Measurements from ENCODE around the gene ZMAT5.

DNA sequence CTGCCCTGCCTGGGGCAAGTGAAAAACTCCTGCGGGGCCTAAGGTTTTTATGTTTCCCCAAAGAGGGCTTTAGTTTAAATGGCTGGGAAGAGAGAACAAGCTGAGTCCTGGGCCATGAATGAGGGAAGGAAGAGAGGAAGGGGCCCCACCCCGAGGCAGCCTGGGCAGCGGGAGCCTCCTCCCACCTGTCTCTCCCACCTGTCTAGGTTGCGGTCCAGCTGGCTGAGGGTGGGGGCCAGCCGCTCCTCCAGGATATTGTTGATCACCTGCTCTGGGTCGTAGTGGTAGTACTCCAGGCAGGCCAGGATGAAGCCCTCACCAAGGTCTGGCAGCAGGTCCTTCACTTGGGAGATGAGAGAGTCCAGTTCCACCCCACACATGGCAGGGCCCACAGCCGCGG is 35.0 kb upstream of the ZMAT5 start:
- no peak for TF ChIP-seq ZFP3 (CRISPR knock-in tag; IDR thresholded peaks at IDR 0.05)
- no peak for TF ChIP-seq PPARA (CRISPR knock-in tag; IDR thresholded peaks at IDR 0.05; ENCODE audit: borderline replicate concordance)
- TF ChIP-seq, protein P1, sequence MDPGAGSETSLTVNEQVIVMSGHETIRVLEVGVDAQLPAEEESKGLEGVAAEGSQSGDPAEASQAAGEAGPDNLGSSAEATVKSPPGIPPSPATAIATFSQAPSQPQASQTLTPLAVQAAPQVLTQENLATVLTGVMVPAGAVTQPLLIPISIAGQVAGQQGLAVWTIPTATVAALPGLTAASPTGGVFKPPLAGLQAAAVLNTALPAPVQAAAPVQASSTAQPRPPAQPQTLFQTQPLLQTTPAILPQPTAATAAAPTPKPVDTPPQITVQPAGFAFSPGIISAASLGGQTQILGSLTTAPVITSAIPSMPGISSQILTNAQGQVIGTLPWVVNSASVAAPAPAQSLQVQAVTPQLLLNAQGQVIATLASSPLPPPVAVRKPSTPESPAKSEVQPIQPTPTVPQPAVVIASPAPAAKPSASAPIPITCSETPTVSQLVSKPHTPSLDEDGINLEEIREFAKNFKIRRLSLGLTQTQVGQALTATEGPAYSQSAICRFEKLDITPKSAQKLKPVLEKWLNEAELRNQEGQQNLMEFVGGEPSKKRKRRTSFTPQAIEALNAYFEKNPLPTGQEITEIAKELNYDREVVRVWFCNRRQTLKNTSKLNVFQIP (CRISPR knock-in tag; IDR thresholded peaks at IDR 0.05; ENCODE audit: borderline replicate concordance, low read depth) = no peak
- TF ChIP-seq, protein P2, sequence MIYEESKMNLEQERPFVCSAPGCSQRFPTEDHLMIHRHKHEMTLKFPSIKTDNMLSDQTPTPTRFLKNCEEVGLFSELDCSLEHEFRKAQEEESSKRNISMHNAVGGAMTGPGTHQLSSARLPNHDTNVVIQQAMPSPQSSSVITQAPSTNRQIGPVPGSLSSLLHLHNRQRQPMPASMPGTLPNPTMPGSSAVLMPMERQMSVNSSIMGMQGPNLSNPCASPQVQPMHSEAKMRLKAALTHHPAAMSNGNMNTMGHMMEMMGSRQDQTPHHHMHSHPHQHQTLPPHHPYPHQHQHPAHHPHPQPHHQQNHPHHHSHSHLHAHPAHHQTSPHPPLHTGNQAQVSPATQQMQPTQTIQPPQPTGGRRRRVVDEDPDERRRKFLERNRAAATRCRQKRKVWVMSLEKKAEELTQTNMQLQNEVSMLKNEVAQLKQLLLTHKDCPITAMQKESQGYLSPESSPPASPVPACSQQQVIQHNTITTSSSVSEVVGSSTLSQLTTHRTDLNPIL (CRISPR knock-in tag; IDR thresholded peaks at IDR 0.05; ENCODE audit: low read depth) = no peak
- no peak for TF ChIP-seq CSRNP3 (CRISPR knock-in tag; IDR thresholded peaks at IDR 0.05)

All from SK-N-SH treated with all-trans-retinoic acid at 6 μM for 48 hours (cell line).